ENCODE results near the gene SDR42E1. TPM values are rescaled to one million over a fixed set of nuclear protein-coding genes. Genes with fewer than 3 reads are reported as not detected.

The SDR42E1 gene
- total and polyA plus RNA-seq, 10 of the 15 experiments (the other 5 are each of a cell fraction or from before 2014, with no cell fraction given), result 1.4 to 5.5 (median 2.3) TPM

DNA sequence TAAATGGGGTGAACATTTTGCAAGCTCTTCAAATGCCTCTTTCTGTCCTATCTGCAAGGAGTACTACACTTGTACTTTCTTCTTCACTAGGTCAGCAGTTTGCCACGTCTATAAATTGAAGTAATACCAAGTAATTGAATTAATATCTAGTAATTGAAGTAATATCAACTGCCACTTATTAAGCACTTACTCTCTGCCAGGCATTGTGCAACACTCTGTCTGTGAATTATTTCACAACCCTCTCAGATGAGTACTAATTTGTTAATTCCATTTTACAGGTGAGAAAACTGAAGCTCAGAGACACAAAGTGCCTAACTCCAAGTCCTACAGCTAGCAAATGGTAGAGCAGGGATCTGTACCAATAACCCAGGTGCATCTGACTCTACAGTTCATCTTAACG is 4.1 kb downstream of the SDR42E1 start (continued):
- TF ChIP-seq YBX1 (IDR thresholded peaks at IDR 0.05) (no peak), KLF5 (IDR thresholded peaks at IDR 0.05; ENCODE audit: partially characterized antibody) (no peak), SP1 (IDR thresholded peaks at IDR 0.05; ENCODE audit: low read depth, low read length) (no peak), NRF1 (conservative IDR thresholded peaks at IDR 0.05; ENCODE audit: low read depth, low read length) (no peak), LARP7 (IDR thresholded peaks at IDR 0.05) (no peak), RAD21 (IDR thresholded peaks at IDR 0.05; ENCODE audit: insufficient read depth, low read depth, low read length) (no peak), CBFB (IDR thresholded peaks at IDR 0.05; ENCODE audit: low read depth) (no peak)
- TF ChIP-seq, protein P1, sequence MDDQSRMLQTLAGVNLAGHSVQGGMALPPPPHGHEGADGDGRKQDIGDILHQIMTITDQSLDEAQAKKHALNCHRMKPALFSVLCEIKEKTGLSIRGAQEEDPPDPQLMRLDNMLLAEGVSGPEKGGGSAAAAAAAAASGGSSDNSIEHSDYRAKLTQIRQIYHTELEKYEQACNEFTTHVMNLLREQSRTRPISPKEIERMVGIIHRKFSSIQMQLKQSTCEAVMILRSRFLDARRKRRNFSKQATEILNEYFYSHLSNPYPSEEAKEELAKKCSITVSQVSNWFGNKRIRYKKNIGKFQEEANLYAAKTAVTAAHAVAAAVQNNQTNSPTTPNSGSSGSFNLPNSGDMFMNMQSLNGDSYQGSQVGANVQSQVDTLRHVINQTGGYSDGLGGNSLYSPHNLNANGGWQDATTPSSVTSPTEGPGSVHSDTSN (IDR thresholded peaks at IDR 0.05; ENCODE audit: insufficient replicate concordance, low read depth, low read length), result no peak
- TF ChIP-seq, protein P2, sequence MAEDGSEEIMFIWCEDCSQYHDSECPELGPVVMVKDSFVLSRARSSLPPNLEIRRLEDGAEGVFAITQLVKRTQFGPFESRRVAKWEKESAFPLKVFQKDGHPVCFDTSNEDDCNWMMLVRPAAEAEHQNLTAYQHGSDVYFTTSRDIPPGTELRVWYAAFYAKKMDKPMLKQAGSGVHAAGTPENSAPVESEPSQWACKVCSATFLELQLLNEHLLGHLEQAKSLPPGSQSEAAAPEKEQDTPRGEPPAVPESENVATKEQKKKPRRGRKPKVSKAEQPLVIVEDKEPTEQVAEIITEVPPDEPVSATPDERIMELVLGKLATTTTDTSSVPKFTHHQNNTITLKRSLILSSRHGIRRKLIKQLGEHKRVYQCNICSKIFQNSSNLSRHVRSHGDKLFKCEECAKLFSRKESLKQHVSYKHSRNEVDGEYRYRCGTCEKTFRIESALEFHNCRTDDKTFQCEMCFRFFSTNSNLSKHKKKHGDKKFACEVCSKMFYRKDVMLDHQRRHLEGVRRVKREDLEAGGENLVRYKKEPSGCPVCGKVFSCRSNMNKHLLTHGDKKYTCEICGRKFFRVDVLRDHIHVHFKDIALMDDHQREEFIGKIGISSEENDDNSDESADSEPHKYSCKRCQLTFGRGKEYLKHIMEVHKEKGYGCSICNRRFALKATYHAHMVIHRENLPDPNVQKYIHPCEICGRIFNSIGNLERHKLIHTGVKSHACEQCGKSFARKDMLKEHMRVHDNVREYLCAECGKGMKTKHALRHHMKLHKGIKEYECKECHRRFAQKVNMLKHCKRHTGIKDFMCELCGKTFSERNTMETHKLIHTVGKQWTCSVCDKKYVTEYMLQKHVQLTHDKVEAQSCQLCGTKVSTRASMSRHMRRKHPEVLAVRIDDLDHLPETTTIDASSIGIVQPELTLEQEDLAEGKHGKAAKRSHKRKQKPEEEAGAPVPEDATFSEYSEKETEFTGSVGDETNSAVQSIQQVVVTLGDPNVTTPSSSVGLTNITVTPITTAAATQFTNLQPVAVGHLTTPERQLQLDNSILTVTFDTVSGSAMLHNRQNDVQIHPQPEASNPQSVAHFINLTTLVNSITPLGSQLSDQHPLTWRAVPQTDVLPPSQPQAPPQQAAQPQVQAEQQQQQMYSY (CRISPR knock-in tag; IDR thresholded peaks at IDR 0.05), result no peak

DNA sequence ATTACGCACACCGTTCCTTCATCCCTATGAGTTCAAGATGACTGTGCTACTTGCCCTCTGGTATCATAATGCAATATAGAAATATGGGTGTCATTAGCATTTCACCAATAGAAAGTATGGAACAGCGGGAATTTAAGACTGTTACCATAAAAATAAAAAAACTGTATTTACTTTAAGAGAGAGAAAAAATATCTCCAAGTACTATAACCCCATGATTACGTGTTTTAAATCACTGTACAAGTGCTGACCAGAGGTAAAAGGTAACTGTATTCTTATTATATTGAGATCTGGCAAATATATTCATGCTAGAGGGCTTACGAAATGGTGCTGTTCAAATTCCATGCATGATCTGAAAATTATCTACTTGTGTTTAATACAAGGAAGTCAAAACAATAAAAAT is 5.2 kb downstream of the SDR42E1 start:
- Histone ChIP-seq H3K36me3 (ENCODE audit: control insufficient read depth in 2 of 2, insufficient read depth in 2 of 2, low read length in 1 of 2) (no peaks in the 10 kb centered on the region), H3K9me3 (replicated peaks; ENCODE audit: control insufficient read depth, insufficient read depth, low read length) (peaks cover 9% of the 10 kb centered on the region; the same call in 1 of the 3 replicates), H4K20me1 (ENCODE audit: control insufficient read depth, insufficient read depth) (no peaks in the 10 kb centered on the region), H3K27ac (ENCODE audit: control insufficient read depth, insufficient read depth) (no peak overlapping the region), H3K27me3 (replicated peaks in 1 of 2; ENCODE audit: control insufficient read depth in 2 of 2, insufficient read depth in 2 of 2, low read length in 1 of 2) (no peaks in the 10 kb centered on the region), H3K4me1 (ENCODE audit: control insufficient read depth, insufficient read depth, low read length) (no peaks in the 10 kb centered on the region), H3K4me3 (no peak overlapping the region), H3K9ac (ENCODE audit: control insufficient read depth, insufficient read depth, low read length) (no peak overlapping the region), H3K4me2 (ENCODE audit: control insufficient read depth, insufficient read depth) (no peak overlapping the region), H2AFZ (ENCODE audit: control insufficient read depth, low read depth, low read length) (no peak overlapping the region), H3K79me2 (ENCODE audit: control insufficient read depth, insufficient read depth, low read length) (no peaks in the 10 kb centered on the region)
- ChIA-PET POLR2A (no interaction called here), SMC1A (ENCODE audit: uncharacterized antibody, unreplicated experiment) (no interaction called here), RAD21 (ENCODE audit: unreplicated experiment) (no interaction called here), CTCF (no interaction called here)
- intact Hi-C loops (cut with micrococcal nuclease; ENCODE audit: unreplicated experiment), result no loop called here
- no TSS peak for BruUV-seq (replicated peaks)
- ATAC-seq, result no peak
- no peak for DNase-seq (ENCODE audit: low read depth, low spot score)
- in situ Hi-C loops (cut with MboI), result loop anchor here (5.0 kb wide), 1 partner anchor 49 kb away; no protein-coding TSS in a partner anchor
- WGBS (ENCODE audit: insufficient coverage, insufficient replicate concordance, low lambda C conversion rate, missing lambda C conversion rate), result 95% methylated on average over 5 of the region's 5 CpGs
- FAIRE-seq, result no peak
- no peak for TF ChIP-seq BHLHE40 (IDR thresholded peaks at IDR 0.05; ENCODE audit: borderline replicate concordance in 1 of 2, low read depth in 2 of 2, low read length in 1 of 2)
- TF ChIP-seq ZZZ3 (IDR thresholded peaks at IDR 0.05; ENCODE audit: control insufficient read depth, insufficient read length, low read depth), result no peak
- TF ChIP-seq, protein P3, sequence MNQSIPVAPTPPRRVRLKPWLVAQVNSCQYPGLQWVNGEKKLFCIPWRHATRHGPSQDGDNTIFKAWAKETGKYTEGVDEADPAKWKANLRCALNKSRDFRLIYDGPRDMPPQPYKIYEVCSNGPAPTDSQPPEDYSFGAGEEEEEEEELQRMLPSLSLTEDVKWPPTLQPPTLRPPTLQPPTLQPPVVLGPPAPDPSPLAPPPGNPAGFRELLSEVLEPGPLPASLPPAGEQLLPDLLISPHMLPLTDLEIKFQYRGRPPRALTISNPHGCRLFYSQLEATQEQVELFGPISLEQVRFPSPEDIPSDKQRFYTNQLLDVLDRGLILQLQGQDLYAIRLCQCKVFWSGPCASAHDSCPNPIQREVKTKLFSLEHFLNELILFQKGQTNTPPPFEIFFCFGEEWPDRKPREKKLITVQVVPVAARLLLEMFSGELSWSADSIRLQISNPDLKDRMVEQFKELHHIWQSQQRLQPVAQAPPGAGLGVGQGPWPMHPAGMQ (IDR thresholded peaks at IDR 0.05; ENCODE audit: borderline replicate concordance), result no peak
- no peak for TF ChIP-seq MYB (IDR thresholded peaks at IDR 0.05; ENCODE audit: borderline replicate concordance, low read depth, low read length)
- TF ChIP-seq MEF2B (IDR thresholded peaks at IDR 0.05; ENCODE audit: partially characterized antibody, poor library complexity, severe bottlenecking), result no peak
- TF ChIP-seq ZSCAN29 (IDR thresholded peaks at IDR 0.05), result no peak
- TF ChIP-seq ETV6 (conservative IDR thresholded peaks at IDR 0.05 in 1 of 2, IDR thresholded peaks at IDR 0.05 in 1 of 2; ENCODE audit: borderline replicate concordance in 1 of 2, low read depth in 1 of 2), result no peak
- no peak for TF ChIP-seq DPF2 (IDR thresholded peaks at IDR 0.05)
